ENCODE results near the gene NXPE4.
"Not testable (repeated sequence)": the region's sequence is repeated elsewhere in the genome, so short reads cannot be mapped to it uniquely, and the experiment has no call there.

Gene NXPE4

DNA sequence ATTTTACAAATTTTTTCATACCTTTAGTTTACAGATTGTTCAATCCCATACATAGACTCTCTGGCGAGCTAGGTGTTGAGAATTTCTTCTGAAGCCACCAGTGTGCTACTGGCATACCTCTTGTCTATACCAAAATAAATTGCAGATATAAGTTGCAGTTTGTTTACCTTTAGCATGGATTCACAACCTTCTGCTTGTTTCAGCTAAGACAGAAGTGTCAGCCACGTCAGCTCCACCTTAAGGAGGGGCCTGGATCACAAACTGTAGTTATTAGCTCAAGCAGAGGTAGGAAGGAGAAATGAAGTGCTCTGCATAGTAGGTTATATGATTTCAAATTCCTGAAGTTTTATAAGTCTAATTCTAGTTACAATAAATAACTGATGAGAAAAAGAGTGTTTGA lies at the start of gene NXPE4:
Gene NXPE4 (minus strand): TSS at position 216 of the 400 bp plus-strand sequence. CDS start 1,027 bp downstream, outside the sequence.
- Histone ChIP-seq H3K4me1 (ENCODE audit: control insufficient read depth, insufficient read depth, low read length) (no peaks in the 10 kb centered on the region), H3K27me3 (ENCODE audit: control insufficient read depth, insufficient read depth, low read length) (no peaks in the 10 kb centered on the region), H3K4me3 (ENCODE audit: low read length) (no peak within 1 kb of the TSS), H3K27ac (ENCODE audit: low read length) (no peak within 1 kb of the TSS), H3K9me3 (ENCODE audit: control insufficient read depth, insufficient read depth, low read length) (no peaks in the 10 kb centered on the region), H3K36me3 (ENCODE audit: control insufficient read depth, insufficient read depth, low read length) (no peaks in the 10 kb centered on the region)
- WGBS (ENCODE audit: insufficient coverage, insufficient read length): no CpG with 5 or more reads among the region's 2 CpGs
- no peak for DNase-seq (ENCODE audit: low read depth, low spot score)

- WGBS (ENCODE audit: insufficient coverage, insufficient read length): no CpG with 5 or more reads among the region's 6 CpGs
- not testable (repeated sequence) for H3K4me3 ChIP-seq (ENCODE audit: low read length); H3K36me3 ChIP-seq (ENCODE audit: control insufficient read depth, insufficient read depth, low read length); H3K4me1 ChIP-seq (ENCODE audit: control insufficient read depth, insufficient read depth, low read length); H3K27ac ChIP-seq (ENCODE audit: low read length); H3K27me3 ChIP-seq (ENCODE audit: control insufficient read depth, insufficient read depth, low read length); DNase-seq (ENCODE audit: low read depth, low spot score); H3K9me3 ChIP-seq (ENCODE audit: control insufficient read depth, insufficient read depth, low read length)
Observed at GRCh38 chr11:114639440-114639839, 43.9 kb upstream of the NXPE4 start.

GRCh38 chr11:114631445-114631965 lies 35.9 kb upstream of the NXPE4 start:
- DNase-seq (ENCODE audit: low read depth, low spot score); H3K9me3 ChIP-seq (ENCODE audit: control insufficient read depth, insufficient read depth, low read length); H3K4me3 ChIP-seq (ENCODE audit: low read length); H3K36me3 ChIP-seq (ENCODE audit: control insufficient read depth, insufficient read depth, low read length); H3K27ac ChIP-seq (ENCODE audit: low read length); H3K4me1 ChIP-seq (ENCODE audit: control insufficient read depth, insufficient read depth, low read length); H3K27me3 ChIP-seq (ENCODE audit: control insufficient read depth, insufficient read depth, low read length): not testable (repeated sequence)
- no CpG with 5 or more reads among the region's 13 CpGs for WGBS (ENCODE audit: insufficient coverage, insufficient read length)

DNA sequence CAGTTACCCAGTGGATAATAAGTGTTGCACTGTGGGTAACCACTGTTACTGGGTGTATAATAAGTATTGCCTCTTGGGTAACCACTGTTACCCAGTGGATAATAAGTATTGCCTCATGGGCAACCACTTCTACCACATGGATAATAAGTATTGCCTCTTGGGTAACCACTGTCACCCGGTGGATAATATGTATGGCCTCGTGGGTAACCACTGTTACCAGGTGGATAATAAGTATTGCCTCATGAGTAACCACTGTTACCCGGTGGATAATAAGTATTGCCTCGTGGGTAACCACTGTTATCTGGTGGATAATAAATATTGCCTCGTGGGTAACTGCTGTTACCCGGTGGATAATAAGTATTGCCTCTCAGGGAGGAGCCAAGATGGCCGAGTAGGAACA lies 29.7 kb upstream of the NXPE4 start:
- H3K9me3 ChIP-seq (ENCODE audit: control insufficient read depth, insufficient read depth, low read length): peaks cover 2% of the 10 kb centered on the region
- no peak overlapping the region for H3K27ac ChIP-seq (ENCODE audit: low read length)
- no CpG with 5 or more reads among the region's 7 CpGs for WGBS (ENCODE audit: insufficient coverage, insufficient read length)
- no peaks in the 10 kb centered on the region for H3K36me3 ChIP-seq (ENCODE audit: control insufficient read depth, insufficient read depth, low read length)
- H3K4me3 ChIP-seq (ENCODE audit: low read length): no peak overlapping the region
- DNase-seq (ENCODE audit: low read depth, low spot score): no peak
- no peaks in the 10 kb centered on the region for H3K4me1 ChIP-seq (ENCODE audit: control insufficient read depth, insufficient read depth, low read length)
- H3K27me3 ChIP-seq (ENCODE audit: control insufficient read depth, insufficient read depth, low read length): no peaks in the 10 kb centered on the region

DNA sequence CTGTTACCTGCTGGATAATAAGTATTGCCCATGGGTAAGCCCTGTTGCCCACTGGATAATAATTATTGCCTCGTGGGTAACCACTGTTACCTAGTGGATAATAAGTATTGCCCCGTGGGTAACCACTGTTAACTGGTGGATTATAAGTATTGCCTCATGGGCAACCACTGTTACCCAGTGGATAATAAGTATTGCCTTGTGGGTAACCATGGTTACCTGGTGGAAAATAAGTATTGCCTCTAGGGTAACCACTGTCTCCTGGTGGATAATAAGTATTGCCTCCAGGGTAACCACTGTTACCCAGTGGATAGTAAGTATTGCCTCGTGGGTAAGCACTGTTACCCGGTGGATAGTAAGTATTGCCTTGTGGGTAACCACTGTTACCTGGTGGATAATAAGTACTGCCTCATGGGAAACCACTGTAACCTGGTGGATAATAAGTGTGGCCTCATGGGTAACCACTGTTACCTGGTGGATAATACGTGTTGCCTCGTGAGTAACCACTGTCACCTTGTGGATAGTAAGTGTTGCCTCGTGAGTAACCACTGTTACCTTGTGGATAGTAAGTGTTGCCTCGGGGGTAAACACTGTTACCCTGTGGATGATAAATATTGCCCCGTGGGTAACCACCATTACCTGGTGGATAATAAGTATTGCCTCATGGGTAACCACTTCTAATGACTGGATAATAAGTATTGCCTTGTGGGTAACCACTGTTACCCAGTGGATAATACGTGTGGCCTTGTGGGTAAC lies 29.0 kb upstream of the NXPE4 start:
- Histone ChIP-seq H3K27ac (ENCODE audit: low read length) (no peak overlapping the region), H3K9me3 (ENCODE audit: control insufficient read depth, insufficient read depth, low read length) (peaks cover 2% of the 10 kb centered on the region)
- no CpG with 5 or more reads among the region's 10 CpGs for WGBS (ENCODE audit: insufficient coverage, insufficient read length)

DNA sequence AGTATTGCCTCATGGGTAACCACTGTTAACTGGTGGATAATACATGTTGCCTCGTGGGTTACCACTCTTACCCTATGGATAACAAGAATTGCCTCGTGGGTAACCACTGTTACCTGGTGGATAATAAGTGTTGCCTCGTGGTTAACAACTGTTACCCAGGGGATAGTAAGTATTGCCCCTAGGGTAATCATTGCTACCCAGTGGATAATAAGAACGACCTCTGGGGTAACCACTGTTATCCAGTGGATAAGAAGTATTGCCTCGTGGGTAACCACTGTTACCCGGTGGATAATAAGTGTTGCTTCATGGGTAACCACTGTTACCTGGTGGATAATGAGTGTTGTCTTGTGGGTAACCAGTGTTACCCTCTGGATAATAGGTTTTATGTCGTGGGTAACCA lies 28.1 kb upstream of the NXPE4 start:
- no peak overlapping the region for H3K4me3 ChIP-seq (ENCODE audit: low read length)
- DNase-seq (ENCODE audit: low read depth, low spot score): no peak
- H3K9me3 ChIP-seq (ENCODE audit: control insufficient read depth, insufficient read depth, low read length): peaks cover 2% of the 10 kb centered on the region
- H3K27me3 ChIP-seq (ENCODE audit: control insufficient read depth, insufficient read depth, low read length): no peaks in the 10 kb centered on the region
- H3K4me1 ChIP-seq (ENCODE audit: control insufficient read depth, insufficient read depth, low read length): no peaks in the 10 kb centered on the region
- no CpG with 5 or more reads among the region's 7 CpGs for WGBS (ENCODE audit: insufficient coverage, insufficient read length)
- H3K36me3 ChIP-seq (ENCODE audit: control insufficient read depth, insufficient read depth, low read length): no peaks in the 10 kb centered on the region
- no peak overlapping the region for H3K27ac ChIP-seq (ENCODE audit: low read length)

More for the DNA sequence above, 29.0 kb upstream of the NXPE4 start:
- Histone ChIP-seq H3K4me1 (ENCODE audit: control insufficient read depth, insufficient read depth, low read length) (no peaks in the 10 kb centered on the region), H3K4me3 (ENCODE audit: low read length) (no peak overlapping the region), H3K27me3 (ENCODE audit: control insufficient read depth, insufficient read depth, low read length) (no peaks in the 10 kb centered on the region), H3K36me3 (ENCODE audit: control insufficient read depth, insufficient read depth, low read length) (no peaks in the 10 kb centered on the region)
- no peak for DNase-seq (ENCODE audit: low read depth, low spot score)

- Histone ChIP-seq H3K4me1 (ENCODE audit: control insufficient read depth, insufficient read depth, low read length) (no peaks in the 10 kb centered on the region), H3K27ac (ENCODE audit: low read length) (no peak overlapping the region), H3K9me3 (ENCODE audit: control insufficient read depth, insufficient read depth, low read length) (peaks cover 2% of the 10 kb centered on the region), H3K27me3 (ENCODE audit: control insufficient read depth, insufficient read depth, low read length) (no peaks in the 10 kb centered on the region), H3K4me3 (ENCODE audit: low read length) (no peak overlapping the region), H3K36me3 (ENCODE audit: control insufficient read depth, insufficient read depth, low read length) (no peaks in the 10 kb centered on the region)
- WGBS (ENCODE audit: insufficient coverage, insufficient read length): no CpG with 5 or more reads among the region's 11 CpGs
- DNase-seq (ENCODE audit: low read depth, low spot score): no peak
Observed at GRCh38 chr11:114622858-114623257, 27.3 kb upstream of the NXPE4 start.

DNA sequence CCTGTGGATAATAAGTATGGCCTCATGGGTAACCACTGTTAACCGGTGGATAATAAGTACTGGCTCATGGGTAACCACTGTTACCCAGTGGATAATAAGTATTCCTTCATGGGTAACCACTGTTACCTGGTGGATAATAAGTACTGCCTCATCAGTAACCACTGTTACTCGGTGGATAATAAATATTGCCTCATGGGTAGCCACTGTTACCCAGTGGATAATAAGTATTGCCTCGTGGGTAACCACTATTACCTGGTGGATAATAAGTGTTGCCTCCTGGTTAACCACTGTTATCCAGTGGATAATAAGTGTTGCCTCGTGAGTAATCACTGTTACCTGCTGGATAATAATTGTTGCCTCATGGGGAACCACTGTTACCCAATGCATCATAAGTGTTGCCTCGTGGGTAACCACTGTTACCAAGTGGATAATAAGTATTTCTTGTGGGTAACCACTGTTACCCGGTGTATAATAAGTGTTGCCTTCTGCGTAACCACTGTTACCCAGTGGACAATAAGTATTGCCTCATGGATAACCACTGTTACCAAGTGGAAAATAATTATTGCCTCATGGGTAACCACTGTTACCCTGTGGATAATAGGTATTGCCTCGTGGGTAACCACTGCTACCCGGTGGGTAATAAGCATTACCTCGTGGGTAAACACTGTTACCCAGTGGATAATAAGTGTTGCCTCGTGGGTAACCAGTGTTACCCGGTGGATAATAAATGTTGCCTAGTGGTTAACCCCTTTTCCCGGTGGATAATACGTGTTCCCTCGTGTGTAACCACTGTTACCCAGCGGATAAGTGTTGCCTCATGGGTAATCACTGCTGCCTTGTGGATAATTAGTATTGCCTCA lies 26.6 kb upstream of the NXPE4 start:
- DNase-seq (ENCODE audit: low read depth, low spot score): no peak
- Histone ChIP-seq H3K9me3 (ENCODE audit: control insufficient read depth, insufficient read depth, low read length) (peaks cover 2% of the 10 kb centered on the region), H3K27me3 (ENCODE audit: control insufficient read depth, insufficient read depth, low read length) (no peaks in the 10 kb centered on the region), H3K36me3 (ENCODE audit: control insufficient read depth, insufficient read depth, low read length) (no peaks in the 10 kb centered on the region), H3K27ac (ENCODE audit: low read length) (no peak overlapping the region), H3K4me3 (ENCODE audit: low read length) (no peak overlapping the region), H3K4me1 (ENCODE audit: control insufficient read depth, insufficient read depth, low read length) (no peaks in the 10 kb centered on the region)
- WGBS (ENCODE audit: insufficient coverage, insufficient read length): no CpG with 5 or more reads among the region's 16 CpGs

DNA sequence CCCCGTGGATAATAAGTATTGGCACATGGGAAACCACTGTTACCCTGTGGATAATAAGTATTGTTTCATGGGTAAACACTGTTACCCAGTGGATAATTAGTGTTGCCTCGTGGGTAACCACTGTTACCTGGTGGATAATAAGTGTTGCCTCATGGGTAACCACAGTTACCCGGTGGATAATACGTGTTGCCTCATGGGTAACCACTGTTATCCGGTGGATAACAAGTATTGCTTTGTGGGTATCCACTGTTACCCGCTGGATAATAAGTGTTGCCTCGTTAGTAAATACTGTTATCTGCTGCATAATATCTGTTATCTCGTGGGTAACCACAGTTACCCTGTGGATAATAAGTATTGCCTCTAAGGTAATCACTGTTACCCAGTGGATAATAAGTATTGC lies 25.5 kb upstream of the NXPE4 start:
- Histone ChIP-seq H3K36me3 (ENCODE audit: control insufficient read depth, insufficient read depth, low read length) (no peaks in the 10 kb centered on the region), H3K9me3 (ENCODE audit: control insufficient read depth, insufficient read depth, low read length) (peaks cover 2% of the 10 kb centered on the region), H3K27me3 (ENCODE audit: control insufficient read depth, insufficient read depth, low read length) (no peaks in the 10 kb centered on the region), H3K4me1 (ENCODE audit: control insufficient read depth, insufficient read depth, low read length) (no peaks in the 10 kb centered on the region), H3K27ac (ENCODE audit: low read length) (no peak overlapping the region), H3K4me3 (ENCODE audit: low read length) (no peak overlapping the region)
- no CpG with 5 or more reads among the region's 8 CpGs for WGBS (ENCODE audit: insufficient coverage, insufficient read length)
- DNase-seq (ENCODE audit: low read depth, low spot score): no peak

DNA sequence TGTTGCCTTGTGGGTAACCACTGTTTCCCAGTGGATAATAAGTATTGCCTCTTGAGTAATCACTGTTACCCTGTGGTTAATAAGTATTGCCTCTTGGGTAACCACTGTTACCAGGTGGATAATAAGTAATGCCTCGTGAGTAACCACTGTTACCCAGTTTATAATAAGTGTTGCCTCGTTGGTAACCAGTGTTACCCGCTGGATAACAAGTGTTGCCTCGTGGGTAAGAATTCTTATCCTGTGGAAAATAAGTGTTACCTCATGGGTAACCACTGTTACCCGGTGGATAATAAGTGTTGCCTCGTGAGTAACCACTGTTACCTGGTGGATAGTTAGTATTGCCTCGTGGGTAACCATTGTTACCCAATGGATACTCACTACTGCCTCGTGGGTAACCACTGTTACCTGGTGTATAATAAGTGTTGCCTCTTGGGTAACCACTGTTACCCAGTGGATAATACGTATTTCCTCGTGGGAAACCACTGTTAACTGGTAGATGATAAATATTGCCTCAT lies 24.1 kb upstream of the NXPE4 start:
- H3K4me3 ChIP-seq (ENCODE audit: low read length): no peak overlapping the region
- no peaks in the 10 kb centered on the region for H3K27me3 ChIP-seq (ENCODE audit: control insufficient read depth, insufficient read depth, low read length)
- no peaks in the 10 kb centered on the region; the same call in 1 of the 2 replicates for H3K9me3 ChIP-seq (ENCODE audit: control insufficient read depth, insufficient read depth, low read length)
- no peaks in the 10 kb centered on the region for H3K36me3 ChIP-seq (ENCODE audit: control insufficient read depth, insufficient read depth, low read length)
- no peaks in the 10 kb centered on the region for H3K4me1 ChIP-seq (ENCODE audit: control insufficient read depth, insufficient read depth, low read length)
- no peak overlapping the region for H3K27ac ChIP-seq (ENCODE audit: low read length)
- DNase-seq (ENCODE audit: low read depth, low spot score): no peak
- no CpG with 5 or more reads among the region's 10 CpGs for WGBS (ENCODE audit: insufficient coverage, insufficient read length)

Data from iPS DF 6.9 (cell line).